ENCODE measurements around the gene DTX1.

DTX1 gene

DNA sequence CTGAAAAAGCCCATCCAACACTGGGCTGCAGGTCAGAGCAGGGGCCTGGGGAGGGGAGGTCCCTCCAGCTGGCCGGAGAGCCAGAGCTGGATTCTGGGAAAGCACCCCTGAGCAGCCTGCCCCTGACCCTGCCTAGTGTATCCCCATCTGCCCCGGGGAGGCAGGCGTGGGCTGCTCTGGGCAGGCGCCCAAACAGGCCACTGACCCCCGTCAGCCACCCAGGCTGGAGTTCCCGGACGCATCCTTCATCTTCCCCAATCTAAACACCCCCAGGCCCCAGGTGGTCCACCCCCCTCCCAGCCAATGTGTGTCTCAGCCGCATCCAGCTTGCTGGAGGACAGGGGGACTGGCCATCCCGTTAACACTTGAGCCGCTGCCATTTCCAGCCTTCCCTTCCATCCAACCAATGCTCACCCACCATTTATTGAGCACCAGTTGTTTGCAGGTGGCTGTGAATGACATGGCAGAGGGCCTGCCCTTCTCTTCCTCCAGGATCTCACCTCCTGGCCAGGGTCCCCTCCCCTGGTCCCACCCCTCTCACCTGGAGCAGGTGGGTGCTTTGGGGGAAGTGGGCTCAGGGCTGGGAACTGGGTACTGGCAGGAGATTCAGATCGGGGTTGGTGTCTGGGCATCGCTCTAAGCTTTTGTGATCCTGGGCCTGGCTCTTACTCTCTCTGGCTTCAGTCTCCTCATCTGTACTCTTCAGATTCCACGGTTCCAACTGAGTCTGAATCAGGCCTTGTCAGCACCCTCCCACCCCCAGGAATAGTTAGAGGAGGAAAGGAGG is 743 bp upstream of the DTX1 start:
- DNase-seq (ENCODE audit: low read depth), result no peak

DNA sequence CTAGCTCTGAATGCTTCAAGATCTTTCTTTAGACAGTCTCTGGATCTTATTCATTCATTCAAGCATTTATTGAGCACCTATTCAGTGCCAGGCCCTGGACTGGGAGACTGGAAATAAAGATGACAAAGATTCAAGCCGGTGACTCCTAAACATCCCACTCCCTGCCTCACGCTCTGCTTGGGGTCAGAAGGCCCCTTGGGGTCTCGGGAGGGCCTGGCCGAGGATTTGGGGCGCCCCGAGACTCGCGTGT is 224 bp upstream of the DTX1 start:
- no peak for DNase-seq (ENCODE audit: low read depth)

DNA sequence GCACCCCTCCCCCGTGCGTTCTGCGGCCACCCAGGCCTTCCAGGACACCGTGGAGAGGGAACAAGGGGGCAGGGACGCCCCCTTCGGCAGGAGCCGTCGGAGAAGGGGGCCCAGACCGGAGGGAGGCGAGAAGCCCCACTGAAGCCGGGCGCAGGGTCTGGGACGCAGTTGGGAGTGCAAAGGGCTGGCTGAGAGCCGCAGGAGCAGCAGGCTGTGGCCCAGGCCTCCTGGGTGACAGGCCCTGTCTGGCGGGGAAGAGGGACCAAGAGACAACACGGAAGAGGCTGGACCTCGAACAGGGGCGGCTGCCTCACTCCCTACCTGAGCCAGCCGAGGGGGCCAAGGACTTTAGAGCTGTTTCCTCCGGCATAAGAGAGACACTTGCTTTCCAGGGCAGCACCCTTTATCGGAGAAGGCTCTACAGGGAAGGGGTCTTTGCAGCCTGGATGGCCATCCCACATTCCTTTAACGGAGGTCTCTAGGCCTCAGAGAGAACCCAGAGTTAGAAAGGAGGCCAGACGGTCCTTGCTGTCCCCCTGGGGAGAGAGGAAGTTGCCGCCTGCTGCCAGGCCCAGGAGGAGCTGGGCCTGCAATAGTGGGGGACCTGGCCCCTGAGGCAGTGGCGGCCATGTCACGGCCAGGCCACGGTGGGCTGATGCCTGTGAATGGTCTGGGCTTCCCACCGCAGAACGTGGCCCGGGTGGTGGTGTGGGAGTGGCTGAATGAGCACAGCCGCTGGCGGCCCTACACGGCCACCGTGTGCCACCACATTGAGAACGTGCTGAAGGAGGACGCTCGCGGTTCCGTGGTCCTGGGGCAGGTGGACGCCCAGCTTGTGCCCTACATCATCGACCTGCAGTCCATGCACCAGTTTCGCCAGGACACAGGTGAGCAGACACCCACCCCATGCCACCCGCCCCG is 1.3 kb downstream of the DTX1 start:
- DNase-seq (ENCODE audit: low read depth), result no peak

DNA sequence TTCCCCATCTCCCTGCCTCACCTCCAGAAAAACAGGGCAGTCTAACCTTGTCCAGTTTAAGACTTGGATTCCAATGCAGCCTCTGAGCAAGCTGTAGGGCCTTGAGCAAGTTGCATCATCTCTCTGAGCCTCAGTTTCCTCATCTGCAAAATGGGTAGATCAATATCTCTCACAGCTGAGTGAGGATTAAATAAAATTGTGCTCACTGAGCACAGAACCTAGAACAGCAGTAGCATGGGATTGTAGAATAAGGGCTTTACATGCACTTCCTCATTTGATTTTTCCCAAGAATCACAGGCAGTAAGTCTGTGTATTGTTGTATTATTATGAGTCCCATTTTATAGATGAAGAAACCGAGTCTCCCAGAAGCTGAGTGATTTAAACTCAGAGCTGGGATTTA is 2.0 kb downstream of the DTX1 start:
- no peak for DNase-seq (ENCODE audit: low read depth)

DNA sequence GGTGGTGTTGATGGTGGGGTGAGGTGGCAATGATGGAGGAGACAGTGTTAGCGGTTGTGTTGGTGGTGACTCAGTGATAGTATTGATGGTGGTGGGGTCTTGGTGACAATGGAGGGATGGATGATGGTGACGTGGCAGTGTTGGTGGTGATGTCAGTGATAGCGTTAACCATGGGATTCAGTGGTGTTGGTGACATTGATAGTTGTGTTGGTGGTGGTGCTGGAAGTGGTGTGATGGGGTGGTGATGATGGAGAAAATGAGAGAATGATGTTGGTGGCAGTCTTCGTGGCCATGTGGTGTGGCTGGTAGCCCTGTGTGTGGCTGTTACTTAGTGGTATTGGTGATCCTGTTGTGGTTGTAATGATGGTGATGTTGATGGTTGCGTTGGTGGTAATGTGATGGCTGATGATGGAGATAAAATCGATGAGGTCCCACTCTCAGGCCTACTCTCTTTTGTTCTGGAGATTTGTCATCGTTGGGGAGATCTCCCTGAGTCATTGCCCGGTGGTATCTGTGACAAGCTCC is 2.6 kb downstream of the DTX1 start:
- no peak for DNase-seq (ENCODE audit: low read depth)

DNA sequence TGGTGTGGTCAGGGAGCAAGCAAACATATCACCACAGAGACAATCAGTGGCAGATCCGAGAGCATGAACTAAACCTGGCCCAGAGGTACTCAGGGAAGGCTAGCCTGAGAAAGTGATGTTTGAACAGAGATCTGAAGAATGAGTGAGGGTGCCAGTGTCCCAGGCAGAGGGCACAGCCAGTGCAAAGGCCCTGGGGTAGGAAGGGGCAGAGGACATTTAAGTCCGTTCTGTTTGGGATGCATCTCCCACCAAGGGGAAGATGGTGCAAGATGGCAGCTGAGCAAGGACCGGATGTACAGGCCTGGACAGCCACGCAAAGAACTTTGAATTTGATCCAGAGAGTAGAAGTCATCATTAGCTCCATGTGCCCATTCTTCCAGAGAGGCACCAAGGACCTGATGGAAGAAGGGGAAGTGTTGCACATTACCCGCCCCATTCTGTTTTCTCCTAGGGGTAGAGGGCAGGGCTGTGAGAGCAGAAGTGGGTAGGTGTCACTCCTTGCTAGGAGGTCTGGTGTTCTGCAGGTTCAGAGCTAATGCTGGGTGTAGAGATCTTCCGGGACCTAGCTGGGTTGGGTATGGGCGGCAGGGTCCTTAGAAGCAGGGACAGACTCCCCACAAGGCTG is 3.9 kb downstream of the DTX1 start:
- no peak for DNase-seq (ENCODE audit: low read depth)

DNA sequence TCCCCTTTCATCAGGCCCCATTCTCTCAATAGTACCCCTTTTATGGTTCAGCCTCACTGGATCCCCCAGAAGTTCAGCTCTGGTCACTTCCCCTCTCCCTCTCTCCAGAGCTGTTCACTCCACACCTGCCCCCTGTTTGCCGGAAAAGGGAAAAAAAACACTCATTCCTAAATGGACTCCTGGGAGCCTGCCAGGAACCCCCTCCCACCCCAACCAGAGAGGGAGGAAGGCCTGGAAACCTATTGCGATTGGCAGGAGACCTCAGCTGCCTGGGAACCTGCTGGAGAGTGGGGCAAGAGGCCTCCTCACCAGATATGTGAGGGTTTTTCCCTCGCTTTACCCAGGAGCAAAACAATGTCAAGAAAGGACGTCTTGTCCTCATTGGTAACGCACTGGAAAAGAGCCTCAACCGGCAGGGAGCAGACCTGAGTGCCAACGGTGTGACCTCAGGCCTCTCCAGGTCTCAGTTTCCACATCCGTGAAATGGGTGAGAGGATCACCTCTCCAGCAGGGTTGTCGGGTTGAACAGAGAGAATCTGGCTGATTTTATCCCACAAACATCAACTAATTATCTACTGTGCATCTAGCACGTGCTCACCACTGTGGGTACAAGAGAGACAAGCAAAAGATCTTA is 4.6 kb downstream of the DTX1 start:
- no peak for DNase-seq (ENCODE audit: low read depth)

DNA sequence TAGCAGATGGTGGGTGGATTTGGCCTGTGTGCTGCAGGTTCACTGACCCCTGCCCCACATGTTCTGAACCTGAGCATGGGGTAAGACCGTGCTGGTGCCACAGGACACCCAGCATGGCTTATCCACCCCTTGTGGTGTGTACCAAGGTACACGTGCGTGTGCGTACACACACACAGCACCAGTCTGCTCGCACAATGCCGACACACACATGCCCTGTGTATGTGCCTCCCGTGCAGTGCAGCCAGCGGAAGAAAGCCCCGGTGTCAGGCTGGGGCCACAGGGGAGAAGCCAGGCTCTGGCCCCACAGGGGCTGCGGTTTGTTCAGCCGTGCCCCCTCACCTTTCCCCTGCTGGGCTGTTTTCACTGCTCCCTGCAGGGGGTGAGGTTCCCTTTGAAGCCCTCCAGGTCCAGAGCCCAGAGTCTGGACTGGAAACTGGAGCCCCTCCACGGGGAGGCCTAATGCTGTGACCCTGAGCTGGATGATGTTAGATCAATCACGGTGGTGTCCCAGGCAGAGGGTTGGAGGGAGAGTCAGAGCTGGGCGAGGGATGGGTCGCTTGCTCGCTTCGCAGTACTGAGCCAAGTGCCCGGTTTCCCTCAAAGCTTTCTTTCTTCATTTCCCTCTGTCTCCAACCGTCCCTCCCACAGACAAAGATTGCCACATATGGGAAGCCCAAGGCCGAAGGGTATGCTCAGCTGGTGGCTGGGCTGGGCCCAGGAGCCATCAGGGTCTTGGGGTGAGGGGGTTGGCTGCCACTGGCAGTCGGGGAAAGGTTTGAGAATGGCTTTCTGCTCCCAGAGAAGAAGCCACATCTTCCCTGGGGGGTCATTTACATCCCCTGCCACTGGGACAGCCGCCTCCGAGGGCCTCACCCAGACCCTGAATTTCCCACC is 6.2 kb downstream of the DTX1 start:
- no peak for DNase-seq (ENCODE audit: low read depth)

DNA sequence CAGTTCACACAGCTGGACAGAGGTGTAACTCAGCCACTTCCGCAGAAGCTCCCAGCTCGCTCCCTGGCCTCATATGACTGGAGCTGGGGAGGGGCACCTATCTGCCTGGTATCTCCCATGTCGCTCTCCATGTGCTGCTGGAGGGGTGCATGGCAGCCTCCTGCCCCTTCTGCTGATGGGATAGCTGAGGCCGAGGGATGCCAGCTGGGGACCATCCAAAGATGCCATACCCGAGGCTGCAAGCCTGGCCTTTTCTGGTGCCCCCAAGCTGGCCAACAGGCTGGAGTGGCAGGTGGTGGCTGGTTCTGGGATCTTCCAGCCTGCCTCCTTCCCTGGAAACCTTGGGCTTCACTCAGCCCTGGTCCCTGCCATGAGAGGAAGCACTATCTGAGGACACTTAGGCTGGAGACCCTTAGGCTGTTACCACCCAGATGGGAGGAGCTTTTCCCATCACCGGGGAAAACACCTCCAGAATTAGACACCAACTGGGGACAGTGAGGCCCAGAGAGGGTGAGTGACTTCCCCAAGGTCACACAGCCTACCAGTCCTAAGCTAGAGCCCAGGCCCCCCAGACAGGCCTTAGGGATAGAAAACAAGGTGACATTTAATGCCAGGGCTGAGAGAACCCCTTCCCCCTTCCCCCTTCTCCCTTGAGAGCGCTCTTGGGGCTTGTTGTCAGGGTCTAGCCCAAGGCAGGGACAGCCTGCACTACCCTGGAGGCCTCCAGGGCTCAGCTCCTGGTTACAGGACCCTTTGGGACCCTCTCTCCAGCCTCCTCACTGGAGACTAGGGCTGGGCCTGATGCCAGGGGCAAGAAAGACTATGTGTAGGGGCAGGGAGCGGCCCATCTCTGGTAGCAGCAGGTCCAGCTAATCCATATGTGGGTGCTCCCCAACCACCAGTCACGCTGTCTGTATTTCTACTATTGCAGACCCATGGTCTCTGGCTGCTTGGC is 7.1 kb downstream of the DTX1 start:
- DNase-seq (ENCODE audit: low read depth), result no peak

DNA sequence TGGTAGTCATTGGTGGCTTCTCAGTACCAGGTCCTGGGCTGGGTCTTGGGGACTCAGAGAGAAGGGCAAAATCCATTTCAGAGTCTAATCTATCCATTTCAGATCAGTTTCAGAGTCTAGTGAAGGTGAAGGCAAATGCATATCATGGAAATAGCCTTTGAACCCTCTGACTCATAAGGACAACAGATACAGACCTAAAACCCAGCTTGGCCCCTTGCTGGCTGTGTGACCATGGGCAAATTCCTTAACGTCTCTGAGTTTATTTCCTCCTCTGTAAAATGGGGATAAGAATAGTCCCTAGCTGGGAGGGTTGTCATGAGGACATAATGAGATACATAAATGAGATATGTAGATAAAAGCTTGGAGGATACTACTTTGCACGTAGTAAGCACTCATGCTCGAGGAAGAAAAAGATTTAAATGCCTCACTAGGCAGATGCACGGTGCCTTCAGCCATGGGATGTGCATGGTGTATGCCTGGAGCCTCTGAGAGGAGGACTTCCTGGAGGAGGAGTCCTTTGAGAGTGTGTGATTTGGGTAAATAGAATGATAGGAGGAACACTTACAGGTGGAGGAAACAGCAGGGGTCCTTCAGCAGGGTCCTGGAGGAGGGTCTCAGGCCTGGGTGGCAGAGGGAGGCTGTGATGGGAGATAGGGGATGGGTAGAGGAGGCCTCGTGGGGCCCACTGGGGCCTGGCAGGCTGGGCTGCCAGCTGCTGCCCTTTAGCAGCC is 8.0 kb downstream of the DTX1 start:
- DNase-seq (ENCODE audit: low read depth), result no peak

DNA sequence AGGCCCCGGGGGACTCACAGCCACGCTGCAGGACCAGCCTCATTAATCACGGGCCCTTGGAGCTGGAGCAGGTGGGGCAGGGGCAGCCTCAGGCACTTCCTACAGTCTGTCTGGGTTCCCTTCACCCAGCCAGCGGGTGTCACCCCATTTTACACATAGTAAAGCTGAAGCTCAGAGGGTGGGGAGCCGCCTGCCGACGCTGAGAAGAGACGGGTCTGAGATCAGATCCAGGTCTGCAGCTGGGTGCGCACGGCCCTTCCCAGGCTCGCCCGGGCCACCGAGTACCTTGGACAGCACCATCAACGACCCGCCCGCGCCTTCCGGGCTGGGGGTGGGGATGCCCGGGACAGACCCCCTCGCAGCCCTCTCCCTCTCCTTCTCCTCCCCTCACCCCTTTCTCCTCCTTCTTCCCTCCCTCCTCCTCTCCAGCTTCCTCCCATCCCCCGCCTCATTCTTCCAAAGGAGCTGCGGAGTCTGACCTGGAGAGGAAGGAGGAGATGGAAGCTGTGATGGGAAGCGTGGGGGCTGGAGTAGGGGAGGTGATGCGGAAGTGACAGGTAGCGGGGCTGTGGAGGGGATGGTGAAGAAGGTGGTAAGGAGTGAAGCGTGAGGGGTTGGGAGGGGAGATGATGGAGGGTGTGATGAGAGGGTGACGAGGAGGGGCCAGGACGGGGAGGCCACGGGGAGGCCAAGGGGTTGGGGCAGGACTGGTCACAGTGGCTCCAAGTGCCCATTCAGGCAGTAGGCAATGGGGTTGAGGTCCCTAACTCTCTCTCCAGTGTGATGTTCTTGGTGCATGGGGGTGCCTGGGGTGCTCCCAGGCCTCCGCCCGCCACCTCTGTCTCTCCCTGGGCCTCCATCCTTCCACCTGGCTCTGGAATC is 8.8 kb downstream of the DTX1 start:
- DNase-seq (ENCODE audit: low read depth), result no peak

DNA sequence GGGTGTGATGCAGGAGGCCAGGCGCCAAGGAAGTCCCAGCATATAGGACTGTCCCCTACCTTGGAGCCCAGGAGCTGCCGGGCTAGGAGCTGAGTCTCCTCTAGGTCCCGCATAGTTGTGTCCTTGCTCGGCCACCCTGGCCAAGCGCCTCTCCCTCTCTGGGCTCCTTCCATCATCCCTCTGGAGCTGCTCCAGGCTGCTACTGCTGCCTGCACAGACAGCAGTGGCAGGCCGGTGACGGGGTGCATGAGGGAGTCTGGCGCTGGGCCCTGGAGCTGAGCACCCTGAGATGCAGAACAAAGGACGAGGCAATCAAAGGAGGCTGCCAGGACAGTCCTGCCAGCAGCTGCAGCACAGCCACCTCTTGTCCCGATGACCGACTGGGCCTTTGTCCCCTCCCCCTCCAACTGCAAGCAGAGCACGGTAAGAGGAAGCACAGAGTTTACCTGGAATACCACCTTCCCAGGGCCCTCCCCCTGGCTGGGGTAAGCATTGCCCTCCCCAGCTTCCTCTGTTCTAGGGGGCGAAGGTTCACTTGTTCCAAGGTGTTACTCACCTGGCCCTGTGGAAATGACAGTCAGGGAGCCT is 10.4 kb downstream of the DTX1 start:
- no peak for DNase-seq (ENCODE audit: low read depth)

DNA sequence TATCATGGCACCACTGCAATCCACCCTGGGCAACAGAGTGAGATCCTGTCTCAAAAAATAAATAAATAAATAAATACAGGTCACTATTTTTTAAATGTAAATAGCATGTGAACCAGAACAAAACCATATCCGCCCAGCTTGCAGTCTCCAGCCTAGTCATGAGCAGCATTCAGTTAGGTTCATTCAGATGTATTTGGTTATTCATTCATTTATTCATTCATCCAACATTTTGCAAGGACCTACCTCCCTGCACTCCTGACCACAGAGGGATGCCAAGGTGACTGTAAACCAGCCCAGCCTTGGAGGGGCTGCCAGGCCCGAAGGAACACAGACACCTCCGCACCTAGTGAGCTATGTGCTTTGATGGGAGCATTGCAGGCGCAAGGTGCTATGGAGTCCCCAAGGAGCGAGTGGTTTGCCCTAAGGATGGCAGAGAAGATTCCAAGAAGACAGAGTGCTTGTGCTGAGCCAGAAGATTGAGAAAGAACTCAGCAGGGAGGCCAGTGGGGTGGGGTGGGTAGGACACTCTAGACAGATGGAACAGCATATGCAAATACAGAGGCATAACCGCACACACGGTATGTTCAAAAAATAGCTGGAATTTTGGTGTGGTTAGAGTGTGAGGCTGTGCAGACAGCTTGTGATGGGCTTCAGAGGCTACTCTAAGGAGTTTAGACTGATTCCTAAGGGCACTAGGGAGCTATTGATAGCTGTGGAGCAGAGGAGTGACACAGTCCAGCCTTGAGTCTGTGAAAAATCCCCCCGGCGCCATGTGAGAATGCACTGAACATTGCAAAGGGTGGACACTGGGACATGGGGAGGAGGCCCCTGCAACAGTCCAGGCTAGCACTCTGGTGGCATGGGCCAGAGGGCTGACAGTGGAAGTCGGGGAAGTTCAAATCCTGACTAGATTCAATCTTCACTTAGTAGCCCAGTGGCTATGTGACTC is 11.7 kb downstream of the DTX1 start:
- DNase-seq (ENCODE audit: low read depth), result no peak

DNA sequence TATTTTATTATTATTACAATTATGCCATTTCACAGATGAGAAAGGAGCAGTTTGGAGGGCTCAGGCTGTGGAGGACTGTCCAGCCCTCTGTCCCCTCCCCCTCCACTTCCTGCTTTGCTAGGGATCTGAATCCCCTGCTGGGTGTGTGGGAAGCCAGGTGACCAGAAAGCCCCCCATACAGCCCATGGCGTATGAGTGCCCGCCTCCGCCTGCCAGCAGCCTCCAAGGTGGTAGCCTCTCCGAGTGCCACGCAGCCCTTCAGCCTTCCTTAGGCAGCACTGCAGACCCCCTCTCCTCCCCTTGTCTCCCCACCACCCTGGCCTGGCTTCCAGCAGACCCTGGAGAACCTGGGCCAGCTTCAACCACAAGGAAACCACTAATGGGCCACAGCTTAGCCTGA is 12.6 kb downstream of the DTX1 start:
- DNase-seq (ENCODE audit: low read depth), result no peak

DNA sequence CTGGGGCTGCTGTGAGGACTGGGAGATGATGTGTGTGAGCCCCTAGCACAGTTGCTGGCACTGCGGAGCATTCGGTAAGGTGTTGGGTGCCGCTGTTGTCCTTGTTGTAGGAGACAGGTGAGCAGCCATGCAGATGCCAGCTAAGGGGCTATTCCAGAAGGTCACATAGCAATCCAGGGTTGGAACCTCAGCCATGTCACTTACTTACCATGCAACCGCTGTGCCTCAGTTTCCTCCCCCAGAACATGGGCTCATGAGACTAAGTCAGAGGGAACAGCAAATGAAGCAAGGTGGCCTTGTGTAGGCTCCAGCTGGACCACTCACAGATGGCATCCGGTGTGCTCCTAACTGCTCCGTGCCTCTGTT is 13.2 kb downstream of the DTX1 start:
- DNase-seq (ENCODE audit: low read depth), result no peak

DNA sequence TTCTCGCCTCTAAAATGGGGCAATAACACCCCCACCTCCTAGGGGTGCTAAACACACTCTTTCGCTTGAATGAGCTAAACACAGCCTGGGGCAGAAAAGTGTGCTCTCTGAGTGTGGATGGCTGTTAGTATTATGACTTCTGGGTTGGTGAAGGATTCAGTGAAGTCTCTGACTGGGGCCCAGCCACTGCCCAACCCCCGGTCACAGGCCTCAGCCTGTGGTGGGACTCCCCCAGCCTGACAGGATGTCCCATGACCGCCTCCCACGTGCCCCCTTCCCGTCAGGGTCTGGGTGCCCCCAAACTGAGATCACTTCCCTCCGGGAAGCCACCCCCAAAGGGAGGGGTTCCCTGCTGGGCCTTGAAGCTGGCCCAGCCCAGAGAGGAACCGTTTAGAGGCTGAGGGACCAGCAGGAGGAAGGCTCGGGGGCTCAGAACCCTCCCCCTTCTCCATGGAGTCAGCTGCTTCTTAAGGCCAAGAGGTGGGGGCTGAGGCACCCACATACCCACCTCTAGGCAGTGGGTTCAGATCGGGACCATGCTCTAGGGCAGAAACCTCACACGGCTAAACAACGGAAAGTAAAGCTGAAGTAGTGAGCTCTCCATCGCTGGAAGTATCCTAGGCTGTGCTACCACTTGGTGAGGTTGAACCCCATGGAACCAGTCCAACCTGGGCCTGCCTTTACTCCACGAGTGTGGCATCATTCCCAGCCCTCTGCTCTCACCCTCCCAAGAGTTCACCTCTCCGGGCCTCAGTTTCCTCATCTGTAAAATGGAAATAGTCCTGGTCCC is 13.8 kb downstream of the DTX1 start:
- no peak for DNase-seq (ENCODE audit: low read depth)
